KMS-11 (cell line): ENCODE measurements around the gene CGREF1.
"Not testable (repeated sequence)": the region's sequence is repeated elsewhere in the genome, so short reads cannot be mapped to it uniquely, and the experiment has no call there.

Source experiments
- H2AFZ ChIP-seq: fragments of 200-600 bp; sonication (generic); 2 replicates; pipeline ENCODE4 v1.6.1; 2016; ENCODE audit warnings: antibody characterized with exemption, mixed run types, low read depth
- H3K27ac ChIP-seq: fragments of 200-600 bp; sonication (generic); 2 replicates; pipeline ENCODE4 v1.6.1; 2016; ENCODE audit warnings: mild to moderate bottlenecking, mixed run types
- H3K27me3 ChIP-seq: fragments of 200-600 bp; sonication (generic); 2 replicates; pipeline ENCODE4 v1.6.1; 2017; ENCODE audit warnings: mild to moderate bottlenecking, low read depth, mixed run types, moderate library complexity; ENCODE audit not compliant: insufficient read depth
- H3K36me3 ChIP-seq: fragments of 200-600 bp; sonication (generic); 2 replicates; pipeline ENCODE4 v1.6.1; 2017; ENCODE audit warnings: mild to moderate bottlenecking, mixed run types; ENCODE audit not compliant: insufficient read depth
- H3K4me1 ChIP-seq: fragments of 200-600 bp; sonication (generic); 2 replicates; pipeline ENCODE4 v1.6.1; 2016; ENCODE audit warnings: mild to moderate bottlenecking, low read depth, mixed run types; ENCODE audit not compliant: poor library complexity, severe bottlenecking
- H3K4me2 ChIP-seq: fragments of 200-600 bp; sonication (generic); 2 replicates; pipeline ENCODE4 v1.7.0; 2016; ENCODE audit warnings: mild to moderate bottlenecking, mixed run types
- H3K4me3 ChIP-seq: fragments of 200-600 bp; sonication (generic); IDR thresholded peaks from 2 replicates; pipeline ENCODE4 v1.6.1; 2017; ENCODE audit warnings: low read depth, low read length, mixed read lengths; ENCODE audit not compliant: insufficient read depth
- H3K79me2 ChIP-seq: fragments of 200-600 bp; sonication (generic); 2 replicates; pipeline ENCODE4 v1.6.1; 2016; ENCODE audit warnings: low read depth, mixed run types; ENCODE audit not compliant: insufficient read depth
- H3K9ac ChIP-seq: fragments of 200-600 bp; sonication (generic); 2 replicates; pipeline ENCODE4 v1.6.1; 2016; ENCODE audit warnings: mild to moderate bottlenecking, mixed run types
- H4K20me1 ChIP-seq: fragments of 200-600 bp; sonication (generic); 2 replicates; pipeline ENCODE4 v1.6.1; 2016; ENCODE audit warnings: mild to moderate bottlenecking, mixed run types; ENCODE audit not compliant: insufficient read depth
- TF ChIP-seq, protein P1 (sequence below): fragments of 200-600 bp; sonication (generic); conservative IDR thresholded peaks from 2 replicates; pipeline ENCODE4 v1.6.1; 2017; ENCODE audit warnings: low read depth, mild to moderate bottlenecking, antibody characterized with exemption, low read length, moderate library complexity, mixed read lengths

CGREF1 gene

DNA sequence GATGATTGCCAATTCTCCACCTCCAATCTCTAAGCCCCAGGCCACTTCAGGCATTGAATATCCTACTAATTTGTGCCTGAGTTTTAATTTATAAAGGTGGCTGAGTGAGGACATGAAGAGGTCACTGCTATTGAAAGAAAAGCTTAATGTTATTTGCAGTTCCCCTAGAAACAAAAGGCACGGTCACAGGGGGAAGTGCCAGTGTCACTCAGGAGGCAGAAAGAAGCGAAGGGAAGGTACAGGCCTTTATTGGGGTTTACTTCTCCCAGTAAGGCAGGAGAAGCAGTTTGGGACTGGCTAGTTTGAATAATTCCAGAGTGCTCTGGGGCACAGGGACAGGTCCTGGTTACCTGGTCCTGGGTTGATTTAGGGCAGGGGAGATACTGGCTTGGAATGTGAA lies 3.0 kb upstream of the CGREF1 start:
- Histone ChIP-seq H3K27me3 (no peaks in the 10 kb centered on the region), H3K4me3 (no peak overlapping the region)
- TF ChIP-seq, protein P1, sequence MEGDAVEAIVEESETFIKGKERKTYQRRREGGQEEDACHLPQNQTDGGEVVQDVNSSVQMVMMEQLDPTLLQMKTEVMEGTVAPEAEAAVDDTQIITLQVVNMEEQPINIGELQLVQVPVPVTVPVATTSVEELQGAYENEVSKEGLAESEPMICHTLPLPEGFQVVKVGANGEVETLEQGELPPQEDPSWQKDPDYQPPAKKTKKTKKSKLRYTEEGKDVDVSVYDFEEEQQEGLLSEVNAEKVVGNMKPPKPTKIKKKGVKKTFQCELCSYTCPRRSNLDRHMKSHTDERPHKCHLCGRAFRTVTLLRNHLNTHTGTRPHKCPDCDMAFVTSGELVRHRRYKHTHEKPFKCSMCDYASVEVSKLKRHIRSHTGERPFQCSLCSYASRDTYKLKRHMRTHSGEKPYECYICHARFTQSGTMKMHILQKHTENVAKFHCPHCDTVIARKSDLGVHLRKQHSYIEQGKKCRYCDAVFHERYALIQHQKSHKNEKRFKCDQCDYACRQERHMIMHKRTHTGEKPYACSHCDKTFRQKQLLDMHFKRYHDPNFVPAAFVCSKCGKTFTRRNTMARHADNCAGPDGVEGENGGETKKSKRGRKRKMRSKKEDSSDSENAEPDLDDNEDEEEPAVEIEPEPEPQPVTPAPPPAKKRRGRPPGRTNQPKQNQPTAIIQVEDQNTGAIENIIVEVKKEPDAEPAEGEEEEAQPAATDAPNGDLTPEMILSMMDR: no peak

DNA sequence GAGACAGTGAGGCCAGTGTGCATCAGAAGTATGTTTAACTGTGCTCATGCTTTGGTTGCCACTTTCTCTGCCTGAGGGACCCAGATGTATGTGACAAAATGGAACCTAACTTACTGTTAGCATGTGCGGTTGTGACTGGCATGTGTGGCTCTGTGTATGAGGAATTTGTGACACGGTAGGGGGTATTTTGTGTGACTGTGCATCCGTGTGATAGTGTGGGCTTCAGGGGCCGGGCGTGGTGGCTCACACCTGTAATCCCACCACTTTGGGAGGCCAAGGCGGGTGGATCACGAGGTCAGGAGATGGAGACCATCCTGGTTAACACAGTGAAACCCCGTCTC lies 372 bp upstream of the CGREF1 start:
- not testable (repeated sequence) for H3K27me3 ChIP-seq, H3K9ac ChIP-seq, H3K4me3 ChIP-seq, H3K27ac ChIP-seq, H3K4me2 ChIP-seq, H2AFZ ChIP-seq, H3K4me1 ChIP-seq, H4K20me1 ChIP-seq, H3K36me3 ChIP-seq, H3K79me2 ChIP-seq

More for the DNA sequence above, 3.0 kb upstream of the CGREF1 start:
- Histone ChIP-seq H3K9ac (no peak overlapping the region), H3K4me1 (peaks cover 9% of the 10 kb centered on the region), H3K27ac (no peak overlapping the region), H2AFZ (no peak overlapping the region), H3K4me2 (no peak overlapping the region), H3K79me2 (no peaks in the 10 kb centered on the region), H4K20me1 (no peaks in the 10 kb centered on the region), H3K36me3 (no peaks in the 10 kb centered on the region)

DNA sequence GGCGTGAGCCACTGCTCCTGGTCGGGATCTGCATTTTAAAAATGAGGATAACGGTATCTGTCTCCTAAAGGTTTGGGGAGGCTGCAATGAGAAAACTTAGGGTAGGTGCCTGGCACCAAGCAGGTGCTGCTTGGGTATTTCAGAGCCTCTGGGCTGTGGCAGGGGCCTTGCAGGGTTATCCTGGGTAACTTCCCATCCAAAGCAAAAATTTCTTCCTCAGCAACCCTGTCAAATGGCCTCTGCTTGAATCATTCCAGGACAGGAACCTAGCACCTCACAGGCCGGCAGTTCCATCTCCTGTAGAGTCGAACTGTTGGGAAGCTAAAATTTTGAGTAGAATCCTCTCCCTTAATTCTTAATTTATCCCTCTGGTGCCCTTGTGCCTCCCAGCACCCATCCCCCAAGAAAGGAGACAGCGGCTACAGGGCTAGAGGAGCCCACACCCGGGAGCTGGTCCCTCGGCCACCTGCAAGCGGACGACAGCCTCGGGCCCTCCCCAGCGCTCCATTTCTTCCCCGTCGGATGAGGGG lies 868 bp downstream of the CGREF1 start:
- TF ChIP-seq, protein P1: no peak
- Histone ChIP-seq H3K79me2 (no peaks in the 10 kb centered on the region), H3K27me3 (no peaks in the 10 kb centered on the region), H3K4me1 (peaks cover 2% of the 10 kb centered on the region), H4K20me1 (no peaks in the 10 kb centered on the region), H3K36me3 (no peaks in the 10 kb centered on the region), H3K4me3 (no peak overlapping the region), H3K4me2 (no peak overlapping the region), H3K9ac (no peak overlapping the region), H2AFZ (no peak overlapping the region), H3K27ac (no peak overlapping the region)

DNA sequence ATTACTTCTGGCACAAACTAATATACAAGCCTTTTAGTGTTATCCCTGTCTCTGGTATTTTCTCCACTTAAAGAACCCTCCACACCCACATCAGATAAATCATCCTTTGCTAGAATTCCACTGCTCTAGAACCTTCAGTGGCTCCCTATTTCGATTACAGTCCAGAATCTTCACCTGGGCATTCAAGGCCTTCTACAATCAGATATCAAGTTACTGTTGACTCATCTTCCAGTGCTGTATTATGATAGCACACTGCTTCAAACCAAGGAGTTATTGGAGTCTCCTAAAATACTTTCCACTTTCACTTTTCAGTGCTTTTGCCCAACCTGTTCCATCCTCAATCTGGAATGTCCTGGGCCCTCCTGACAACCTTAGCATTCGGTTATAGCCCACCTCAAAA lies 3.4 kb downstream of the CGREF1 start:
- Histone ChIP-seq H3K4me2 (no peak overlapping the region), H4K20me1 (no peaks in the 10 kb centered on the region), H3K27me3 (no peaks in the 10 kb centered on the region), H3K27ac (no peak overlapping the region), H2AFZ (no peak overlapping the region), H3K4me1 (no peaks in the 10 kb centered on the region), H3K79me2 (no peaks in the 10 kb centered on the region), H3K36me3 (no peaks in the 10 kb centered on the region), H3K9ac (no peak overlapping the region), H3K4me3 (no peak overlapping the region)
- TF ChIP-seq, protein P1: no peak

DNA sequence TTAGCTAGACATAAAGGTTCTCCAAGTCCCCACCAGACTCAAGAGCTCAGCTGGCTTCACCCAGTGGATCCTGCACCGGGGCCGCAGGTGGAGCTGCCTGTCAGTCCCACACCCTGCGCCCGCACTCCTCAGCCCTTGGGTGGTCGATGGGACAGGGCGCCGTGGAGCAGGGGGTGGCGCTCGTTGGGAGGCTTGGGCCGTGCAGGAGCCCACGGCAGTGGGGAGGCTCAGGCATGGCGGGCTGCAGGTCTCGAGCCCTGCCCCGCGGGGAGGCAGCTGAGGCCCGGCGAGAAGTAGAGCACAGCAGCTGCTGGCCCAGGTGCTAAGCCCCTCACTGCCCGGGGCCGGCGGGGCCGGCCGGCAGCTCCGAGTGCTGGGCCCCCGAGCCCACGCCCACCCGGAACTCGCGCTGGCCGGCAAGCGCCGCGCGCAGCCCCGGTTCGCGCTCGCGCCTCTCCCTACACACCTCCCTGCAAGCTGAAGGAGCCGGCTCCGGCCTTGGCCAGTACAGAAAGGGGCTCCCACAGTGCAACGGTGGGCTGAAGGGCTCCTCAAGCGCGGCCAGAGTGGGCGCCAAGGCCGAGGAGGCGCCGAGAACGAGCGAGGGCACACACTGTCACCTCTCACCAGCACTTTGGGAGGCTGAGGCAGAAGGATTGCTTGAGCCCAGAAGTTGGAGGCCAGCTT lies 7.4 kb downstream of the CGREF1 start:
- not testable (repeated sequence) for H3K79me2 ChIP-seq, H3K4me1 ChIP-seq

DNA sequence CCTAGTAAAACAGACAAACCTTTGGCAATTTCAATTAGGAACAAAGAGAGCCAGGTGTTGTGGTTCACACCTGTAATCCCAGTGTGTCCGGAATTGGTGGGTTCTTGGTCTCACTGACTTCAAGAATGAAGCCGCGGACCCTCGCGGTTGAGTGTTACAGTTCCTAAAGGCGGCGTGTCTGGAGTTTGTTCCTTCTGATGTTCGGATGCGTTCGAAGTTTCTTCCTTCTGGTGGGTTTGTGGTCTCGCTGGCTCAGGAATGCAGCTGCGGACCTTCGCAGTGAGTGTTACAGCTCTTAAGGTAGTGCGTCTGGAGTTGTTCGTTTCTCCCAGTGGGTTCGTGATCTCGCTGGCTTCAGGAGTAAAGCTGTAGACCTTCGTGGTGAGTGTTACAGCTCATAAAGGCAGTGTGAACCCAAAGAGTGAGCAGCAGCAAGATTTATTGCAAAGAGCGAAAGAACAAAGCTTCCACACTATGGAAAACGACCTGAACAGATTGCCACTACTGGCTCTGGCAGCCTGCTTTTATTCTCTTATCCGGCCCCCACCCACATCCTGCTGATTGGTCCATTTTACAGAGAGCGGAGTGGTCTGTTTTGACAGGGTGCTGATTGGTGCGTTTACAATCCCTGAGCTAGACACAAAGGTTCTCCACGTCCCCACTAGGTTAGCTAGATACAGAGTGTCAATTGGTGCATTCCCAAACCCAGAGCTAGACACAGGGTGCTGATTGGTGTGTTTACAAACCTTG lies 8.2 kb downstream of the CGREF1 start:
- not testable (repeated sequence) for H3K4me1 ChIP-seq, H3K27me3 ChIP-seq, H3K9ac ChIP-seq, H3K4me3 ChIP-seq, H3K4me2 ChIP-seq, H3K27ac ChIP-seq, H3K36me3 ChIP-seq, H3K79me2 ChIP-seq, H4K20me1 ChIP-seq, H2AFZ ChIP-seq

More for the DNA sequence above, 7.4 kb downstream of the CGREF1 start:
- H3K4me2 ChIP-seq, H4K20me1 ChIP-seq, H3K36me3 ChIP-seq, H3K4me3 ChIP-seq, H3K27ac ChIP-seq, H2AFZ ChIP-seq, H3K27me3 ChIP-seq, H3K9ac ChIP-seq: not testable (repeated sequence)
